Peyer's patch (tissue), 4 donors: ENCODE measurements around the gene BANK1. TPM values are rescaled to one million over a fixed set of nuclear protein-coding genes. Genes with fewer than 3 reads are reported as not detected.

Source experiments
- DNase-seq, 3 donors: peaks; one replicate each; pipeline ENCODE4 v3.0.0-alpha.2; 2017 to 2019
- H3K27ac ChIP-seq, 4 donors: fragments of 200-600 bp; sonication (generic); one replicate each; pipeline ENCODE4 v1.5.1; 2016 to 2019
- H3K27me3 ChIP-seq, 2 donors: fragments of 200-600 bp; sonication (generic); one replicate each; pipeline ENCODE4 v1.5.1; 2019
- H3K36me3 ChIP-seq, 3 donors: fragments of 200-600 bp; sonication (generic); one replicate each; pipeline ENCODE4 v1.5.1; 2016 to 2019
- H3K4me1 ChIP-seq, 4 donors: fragments of 200-600 bp; sonication (generic); one replicate each; pipeline ENCODE4 v1.5.1; 2016 to 2019
- H3K4me3 ChIP-seq, 4 donors: fragments of 200-600 bp; sonication (generic); 1 replicate in 3 of 4; 2 replicates in 1 of 4; pipeline ENCODE4 v1.5.1; 2016 to 2019; ENCODE audit warnings: mild to moderate bottlenecking in 1 of 4
- H3K9me3 ChIP-seq, 4 donors: fragments of 200-600 bp; sonication (generic); one replicate each; pipeline ENCODE4 v1.5.1; 2016 to 2019; ENCODE audit warnings: mild to moderate bottlenecking in 1 of 4
- POLR2A ChIP-seq, 2 donors: fragments of 450-650 bp; IDR thresholded peaks; one replicate each; pipeline ENCODE4 v1.5.1; 2017; ENCODE audit warnings: antibody characterized with exemption in 2 of 2, mild to moderate bottlenecking in 2 of 2, moderate library complexity in 2 of 2
- total RNA-seq, 4 donors: library from RNA; depleted of rRNA; stranded (reverse); fragments of >200 nt; gene quantifications; one replicate each; pipeline ENCODE4 v1.1.0, GENCODE V29; 2016
- TF ChIP-seq, protein P1 (sequence below), 6 experiments: fragments of 450-650 bp in 4 of 6; fragments of 200-600 bp in 2 of 6; sonication (generic) in 1 of 6; IDR thresholded peaks; one replicate each; pipeline ENCODE4 v1.5.1; 2017 to 2019; ENCODE audit warnings: antibody characterized with exemption in 6 of 6, mild to moderate bottlenecking in 3 of 6, moderate library complexity in 1 of 6

Gene BANK1
- total RNA-seq, 4 donors from 2014 or later: 0.53 to 351 (median 7.9) TPM

DNA sequence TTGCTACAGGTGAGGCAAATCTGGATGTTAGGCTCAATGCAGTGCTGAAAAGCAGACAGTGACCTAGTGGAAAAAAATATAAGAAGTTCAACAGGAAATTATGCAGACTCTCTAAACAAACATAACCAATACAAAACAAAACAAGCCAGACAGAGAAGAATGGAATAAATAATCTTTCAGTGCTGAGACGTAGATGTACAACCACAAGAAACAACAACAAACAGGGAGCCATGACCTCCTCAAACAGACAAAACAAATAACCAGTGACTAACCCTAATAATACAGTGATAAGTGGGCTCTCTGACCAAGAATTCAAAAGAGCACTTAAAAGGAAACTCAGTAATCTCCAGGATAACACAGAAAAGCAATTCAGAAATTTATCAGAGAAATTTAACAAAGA is 315.5 kb downstream of the BANK1 start:
- TF ChIP-seq, protein P1, sequence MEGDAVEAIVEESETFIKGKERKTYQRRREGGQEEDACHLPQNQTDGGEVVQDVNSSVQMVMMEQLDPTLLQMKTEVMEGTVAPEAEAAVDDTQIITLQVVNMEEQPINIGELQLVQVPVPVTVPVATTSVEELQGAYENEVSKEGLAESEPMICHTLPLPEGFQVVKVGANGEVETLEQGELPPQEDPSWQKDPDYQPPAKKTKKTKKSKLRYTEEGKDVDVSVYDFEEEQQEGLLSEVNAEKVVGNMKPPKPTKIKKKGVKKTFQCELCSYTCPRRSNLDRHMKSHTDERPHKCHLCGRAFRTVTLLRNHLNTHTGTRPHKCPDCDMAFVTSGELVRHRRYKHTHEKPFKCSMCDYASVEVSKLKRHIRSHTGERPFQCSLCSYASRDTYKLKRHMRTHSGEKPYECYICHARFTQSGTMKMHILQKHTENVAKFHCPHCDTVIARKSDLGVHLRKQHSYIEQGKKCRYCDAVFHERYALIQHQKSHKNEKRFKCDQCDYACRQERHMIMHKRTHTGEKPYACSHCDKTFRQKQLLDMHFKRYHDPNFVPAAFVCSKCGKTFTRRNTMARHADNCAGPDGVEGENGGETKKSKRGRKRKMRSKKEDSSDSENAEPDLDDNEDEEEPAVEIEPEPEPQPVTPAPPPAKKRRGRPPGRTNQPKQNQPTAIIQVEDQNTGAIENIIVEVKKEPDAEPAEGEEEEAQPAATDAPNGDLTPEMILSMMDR (IDR thresholded peaks at IDR 0.05): no peak
- no peak for TF ChIP-seq POLR2A (IDR thresholded peaks at IDR 0.05)
- Histone ChIP-seq H3K4me3 (no peak overlapping the region), H3K9me3 (peaks cover 0 to 10% (median 3%) of the 10 kb centered on the region in 4 donors), H3K27ac (no peak overlapping the region), H3K36me3 (no peaks in the 10 kb centered on the region), H3K4me1 (no peaks in the 10 kb centered on the region), H3K27me3 (no peaks in the 10 kb centered on the region)
- DNase-seq: no peak

DNA sequence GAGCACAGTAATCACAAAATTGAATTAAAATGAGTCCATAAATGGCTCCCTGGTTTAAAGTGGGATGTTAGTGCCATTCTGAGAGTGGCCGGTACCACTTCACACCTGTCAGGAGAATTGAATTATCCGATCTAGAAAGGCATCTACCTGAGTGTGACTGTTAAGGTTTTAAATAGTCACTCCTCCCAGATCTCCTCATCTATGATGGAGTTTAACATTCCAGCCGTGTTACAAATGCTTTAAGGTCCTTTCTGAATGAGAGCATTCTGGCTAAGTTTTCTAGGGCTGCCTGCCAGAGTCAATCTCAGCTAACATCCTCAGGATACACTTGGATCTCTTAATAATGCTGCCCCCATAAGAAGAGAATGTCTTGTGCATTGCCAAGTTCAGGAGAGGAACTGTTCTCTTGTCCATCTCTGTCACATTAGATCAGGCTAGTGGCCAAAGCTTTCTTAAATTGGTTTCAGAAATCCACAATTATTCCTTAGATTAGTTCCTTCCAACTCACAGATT is 323.6 kb downstream of the BANK1 start:
- DNase-seq: no peak
- H3K36me3 ChIP-seq: no peaks in the 10 kb centered on the region
- H3K4me3 ChIP-seq: no peak overlapping the region
- no peak overlapping the region for H3K27ac ChIP-seq
- H3K27me3 ChIP-seq: no peaks in the 10 kb centered on the region
- TF ChIP-seq, protein P1 (IDR thresholded peaks at IDR 0.05): no peak
- no peak for TF ChIP-seq POLR2A (IDR thresholded peaks at IDR 0.05)
- no peaks in the 10 kb centered on the region for H3K4me1 ChIP-seq
- H3K9me3 ChIP-seq: no peaks in the 10 kb centered on the region

DNA sequence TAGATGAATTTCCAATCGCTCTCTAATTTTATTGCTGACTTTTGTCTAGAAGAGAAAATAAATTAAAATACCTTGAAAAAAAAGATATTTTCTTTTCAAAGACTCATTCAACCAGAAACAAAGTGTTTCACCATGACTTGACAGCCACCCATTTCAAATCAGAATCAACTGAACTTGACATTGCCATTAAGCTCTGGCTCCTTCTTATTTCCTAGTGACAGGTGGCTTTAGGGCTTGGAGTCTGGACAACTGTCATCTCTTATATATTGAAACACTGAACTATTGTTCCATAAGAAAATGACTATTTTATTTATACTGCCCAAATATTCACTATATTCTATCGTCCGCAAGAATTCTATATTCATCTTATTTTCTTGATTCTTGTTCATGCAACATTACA is 325.6 kb downstream of the BANK1 start:
- H3K36me3 ChIP-seq: no peaks in the 10 kb centered on the region
- no peaks in the 10 kb centered on the region for H3K4me1 ChIP-seq
- no peaks in the 10 kb centered on the region for H3K27me3 ChIP-seq
- H3K27ac ChIP-seq: no peak overlapping the region
- DNase-seq: no peak
- H3K9me3 ChIP-seq: peaks cover 0 to 3% (median 0%) of the 10 kb centered on the region in 4 donors
- TF ChIP-seq POLR2A (IDR thresholded peaks at IDR 0.05): no peak
- TF ChIP-seq, protein P1 (IDR thresholded peaks at IDR 0.05): no peak
- no peak overlapping the region for H3K4me3 ChIP-seq

DNA sequence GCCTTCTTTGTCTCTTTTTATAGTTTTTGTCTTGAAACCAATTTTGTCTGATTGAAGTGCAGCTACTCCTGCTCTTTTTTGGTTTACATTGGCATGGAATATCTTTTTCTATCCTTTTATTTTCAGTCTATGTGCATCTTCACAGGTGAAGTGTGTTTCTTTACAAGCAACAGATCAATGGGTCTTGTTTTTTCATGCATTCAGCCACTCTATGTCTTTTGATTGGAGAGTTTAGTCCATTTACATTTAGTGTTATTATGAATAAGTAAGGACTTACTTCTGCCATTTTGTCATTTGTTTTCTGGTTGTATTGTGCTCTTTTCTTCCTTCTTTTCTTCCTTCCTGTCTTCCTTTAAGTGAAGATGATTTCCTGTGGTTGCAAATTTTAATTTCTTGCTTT is 330.3 kb downstream of the BANK1 start:
- Histone ChIP-seq H3K36me3 (no peaks in the 10 kb centered on the region), H3K4me3 (no peak overlapping the region), H3K4me1 (no peaks in the 10 kb centered on the region), H3K27ac (no peak overlapping the region), H3K9me3 (peaks cover 0 to 3% (median 0%) of the 10 kb centered on the region in 4 donors), H3K27me3 (no peaks in the 10 kb centered on the region)
- DNase-seq: no peak
- TF ChIP-seq, protein P1 (IDR thresholded peaks at IDR 0.05): no peak
- no peak for TF ChIP-seq POLR2A (IDR thresholded peaks at IDR 0.05)
